ENCODE results near the gene RILPL1.

DNA sequence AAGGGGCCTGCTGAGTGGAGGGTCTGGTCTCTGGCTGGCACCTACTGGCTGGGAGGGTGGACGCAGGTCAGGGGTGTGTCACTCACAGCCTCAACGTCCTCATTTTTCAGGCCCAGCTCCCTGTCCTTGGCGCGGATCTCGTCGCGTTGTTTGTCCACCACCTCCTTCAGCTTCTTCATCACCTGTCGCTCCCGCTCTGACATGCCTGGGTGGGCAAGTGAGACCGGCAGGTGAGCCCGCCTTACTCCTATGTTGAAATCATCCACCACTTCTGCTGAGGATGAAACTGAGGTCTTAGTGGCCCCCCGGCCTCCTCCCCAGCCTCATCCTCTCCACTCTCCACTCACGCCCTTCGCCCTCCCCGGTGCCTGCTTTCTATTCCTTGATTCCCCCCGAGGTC, 34.2 kb downstream of the RILPL1 start:
- TF ChIP-seq CTCF (IDR thresholded peaks at IDR 0.05) (no peak), POLR2A (IDR thresholded peaks at IDR 0.05) (no peak)

Data from gastroesophageal sphincter (tissue), 3 donors.